DOHH2 (cell line): ENCODE data around the gene PXMP2.

Experiments
- H3F3A ChIP-seq: fragments of 200-600 bp; sonication (generic), shearing (Covaris generic); 2 replicates; pipeline ENCODE4 v1.6.0; 2016; ENCODE audit warnings: antibody characterized with exemption, mild to moderate bottlenecking; ENCODE audit not compliant: control insufficient read depth, insufficient read depth
- H3K27ac ChIP-seq: fragments of 200-600 bp; sonication (generic); 2 replicates; pipeline ENCODE4 v1.5.1; 2014; ENCODE audit warnings: low read depth, mild to moderate bottlenecking, low read length, moderate library complexity
- H3K27me3 ChIP-seq: fragments of 200-600 bp; sonication (generic); 2 replicates; pipeline ENCODE4 v1.6.1; 2014; ENCODE audit warnings: mild to moderate bottlenecking, low read length, mixed read lengths; ENCODE audit not compliant: control insufficient read depth
- H3K36me3 ChIP-seq: fragments of 200-600 bp; sonication (generic); 2 replicates; pipeline ENCODE4 v1.6.1; 2014; ENCODE audit warnings: mild to moderate bottlenecking, low read length, moderate library complexity, mixed read lengths; ENCODE audit not compliant: control insufficient read depth
- H3K4me1 ChIP-seq: fragments of 200-600 bp; sonication (generic); 2 replicates; pipeline ENCODE4 v1.6.1; 2014; ENCODE audit warnings: mild to moderate bottlenecking, low read length, mixed read lengths; ENCODE audit not compliant: control insufficient read depth
- H3K4me2 ChIP-seq: fragments of 200-600 bp; sonication (generic); 2 replicates; pipeline ENCODE4 v1.6.0; 2014; ENCODE audit warnings: mild to moderate bottlenecking, low read length, moderate library complexity
- H3K4me3 ChIP-seq: fragments of 200-600 bp; sonication (generic); 2 replicates; pipeline ENCODE4 v1.5.1; 2014; ENCODE audit warnings: mild to moderate bottlenecking, low read length, mixed read lengths
- H3K79me2 ChIP-seq: fragments of 200-600 bp; sonication (generic); 2 replicates; pipeline ENCODE4 v1.6.1; 2014; ENCODE audit warnings: mild to moderate bottlenecking, low read length, mixed read lengths; ENCODE audit not compliant: control insufficient read depth
- H3K9me2 ChIP-seq: fragments of 200-600 bp; sonication (generic); replicated peaks from 2 replicates; pipeline ENCODE4 v1.6.1; 2014; ENCODE audit warnings: mild to moderate bottlenecking, low read length, mixed read lengths; ENCODE audit not compliant: control insufficient read depth
- H3K9me3 ChIP-seq: fragments of 200-600 bp; sonication (generic); 2 replicates; pipeline ENCODE4 v1.6.1; 2014; ENCODE audit warnings: antibody characterized with exemption, low read length, mixed read lengths; ENCODE audit not compliant: control insufficient read depth, insufficient read depth
- H4K20me1 ChIP-seq: fragments of 200-600 bp; sonication (generic); 2 replicates; pipeline ENCODE4 v1.6.0; 2014; ENCODE audit warnings: low read depth, mild to moderate bottlenecking, antibody characterized with exemption, low read length, moderate library complexity; ENCODE audit not compliant: control insufficient read depth, insufficient read depth
- EZH2phosphoT487 ChIP-seq: fragments of 200-600 bp; sonication (generic); IDR thresholded peaks from 2 replicates; pipeline ENCODE4 v1.6.1; 2017; ENCODE audit warnings: borderline replicate concordance, mild to moderate bottlenecking, antibody characterized with exemption, low read length, moderate library complexity, mixed read lengths
- TF ChIP-seq, protein P1 (sequence below): fragments of 200-600 bp; sonication (generic); IDR thresholded peaks from one replicate; pipeline ENCODE4 v1.5.1; 2014; ENCODE audit warnings: antibody characterized with exemption, mild to moderate bottlenecking, low read depth, low read length; ENCODE audit not compliant: poor library complexity, severe bottlenecking

Gene PXMP2

DNA sequence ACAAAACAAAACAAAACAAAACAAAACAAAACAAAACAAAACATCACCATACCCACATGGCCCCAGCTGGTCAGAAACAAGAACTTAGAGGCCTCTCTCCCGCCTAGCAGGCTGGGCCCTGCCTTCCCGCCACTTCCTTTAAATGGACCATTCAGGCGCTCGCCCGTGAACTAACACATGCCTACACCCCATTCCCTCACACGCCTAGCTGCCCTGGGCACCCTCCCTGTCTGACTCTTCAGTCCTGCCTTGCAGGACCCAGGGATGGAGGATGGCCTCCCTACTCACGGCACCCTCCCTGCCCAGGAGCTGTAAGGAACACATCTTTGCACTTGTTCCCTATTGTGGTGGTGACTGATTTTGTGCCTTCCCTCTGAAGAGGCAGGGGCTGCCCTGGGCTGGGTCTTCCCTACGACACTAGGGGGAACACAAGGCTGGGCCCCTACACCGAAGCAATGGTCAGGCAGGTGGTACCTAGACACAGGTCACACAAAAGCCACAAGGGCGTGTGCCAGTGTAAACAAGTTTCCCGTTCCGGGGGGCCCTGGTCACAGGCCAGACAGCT, 47.3 kb upstream of the PXMP2 start:
- H3K36me3 ChIP-seq: peaks cover 91% of the 10 kb centered on the region

DNA sequence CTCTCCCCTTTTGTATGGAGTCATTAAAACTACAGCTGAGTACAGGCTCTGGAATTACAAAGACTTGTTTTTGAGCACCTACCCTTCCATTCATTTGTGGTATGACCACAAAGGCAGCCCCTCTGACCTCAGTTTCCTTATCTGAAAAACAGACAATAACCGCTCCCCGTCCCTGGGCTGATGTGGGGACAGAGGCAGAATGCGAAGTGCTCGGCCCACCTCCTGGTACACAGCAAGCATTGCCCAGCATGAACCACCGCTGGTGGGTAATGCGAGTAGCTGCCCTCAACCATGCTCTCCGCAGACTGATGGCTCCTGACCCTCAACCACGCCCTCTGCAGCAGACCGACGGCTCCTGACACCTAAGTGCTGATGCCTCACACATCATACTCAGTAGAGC, 46.5 kb upstream of the PXMP2 start:
- 0 out of 2 replicates have a peak, but pooled peaks cover 6% of the 10 kb centered on the region for H3K79me2 ChIP-seq
- H3K27me3 ChIP-seq: no peaks in the 10 kb centered on the region
- peaks cover 91% of the 10 kb centered on the region for H3K36me3 ChIP-seq
- H3F3A ChIP-seq: no peaks in the 10 kb centered on the region
- H4K20me1 ChIP-seq: peaks cover 7% of the 10 kb centered on the region; the same call in 1 of the 2 replicates
- no peaks in the 10 kb centered on the region for H3K9me2 ChIP-seq
- H3K4me1 ChIP-seq: no peaks in the 10 kb centered on the region
- no peak overlapping the region for H3K4me2 ChIP-seq
- TF ChIP-seq, protein P1, sequence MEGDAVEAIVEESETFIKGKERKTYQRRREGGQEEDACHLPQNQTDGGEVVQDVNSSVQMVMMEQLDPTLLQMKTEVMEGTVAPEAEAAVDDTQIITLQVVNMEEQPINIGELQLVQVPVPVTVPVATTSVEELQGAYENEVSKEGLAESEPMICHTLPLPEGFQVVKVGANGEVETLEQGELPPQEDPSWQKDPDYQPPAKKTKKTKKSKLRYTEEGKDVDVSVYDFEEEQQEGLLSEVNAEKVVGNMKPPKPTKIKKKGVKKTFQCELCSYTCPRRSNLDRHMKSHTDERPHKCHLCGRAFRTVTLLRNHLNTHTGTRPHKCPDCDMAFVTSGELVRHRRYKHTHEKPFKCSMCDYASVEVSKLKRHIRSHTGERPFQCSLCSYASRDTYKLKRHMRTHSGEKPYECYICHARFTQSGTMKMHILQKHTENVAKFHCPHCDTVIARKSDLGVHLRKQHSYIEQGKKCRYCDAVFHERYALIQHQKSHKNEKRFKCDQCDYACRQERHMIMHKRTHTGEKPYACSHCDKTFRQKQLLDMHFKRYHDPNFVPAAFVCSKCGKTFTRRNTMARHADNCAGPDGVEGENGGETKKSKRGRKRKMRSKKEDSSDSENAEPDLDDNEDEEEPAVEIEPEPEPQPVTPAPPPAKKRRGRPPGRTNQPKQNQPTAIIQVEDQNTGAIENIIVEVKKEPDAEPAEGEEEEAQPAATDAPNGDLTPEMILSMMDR: no peak
- no peak for TF ChIP-seq EZH2phosphoT487
- H3K27ac ChIP-seq: no peak overlapping the region
- no peak overlapping the region for H3K4me3 ChIP-seq
- no peaks in the 10 kb centered on the region for H3K9me3 ChIP-seq

More for the DNA sequence above, 47.3 kb upstream of the PXMP2 start:
- H3K27ac ChIP-seq: no peak overlapping the region
- H3K4me3 ChIP-seq: no peak overlapping the region
- H3F3A ChIP-seq: no peaks in the 10 kb centered on the region
- no peaks in the 10 kb centered on the region for H3K27me3 ChIP-seq
- no peaks in the 10 kb centered on the region for H3K9me3 ChIP-seq
- H3K9me2 ChIP-seq: no peaks in the 10 kb centered on the region
- H3K4me1 ChIP-seq: no peaks in the 10 kb centered on the region
- no peak overlapping the region for H3K4me2 ChIP-seq
- TF ChIP-seq EZH2phosphoT487: no peak
- TF ChIP-seq, protein P1: no peak
- peaks cover 7% of the 10 kb centered on the region; the same call in 1 of the 2 replicates for H4K20me1 ChIP-seq
- H3K79me2 ChIP-seq: 0 out of 2 replicates have a peak, but pooled peaks cover 6% of the 10 kb centered on the region

DNA sequence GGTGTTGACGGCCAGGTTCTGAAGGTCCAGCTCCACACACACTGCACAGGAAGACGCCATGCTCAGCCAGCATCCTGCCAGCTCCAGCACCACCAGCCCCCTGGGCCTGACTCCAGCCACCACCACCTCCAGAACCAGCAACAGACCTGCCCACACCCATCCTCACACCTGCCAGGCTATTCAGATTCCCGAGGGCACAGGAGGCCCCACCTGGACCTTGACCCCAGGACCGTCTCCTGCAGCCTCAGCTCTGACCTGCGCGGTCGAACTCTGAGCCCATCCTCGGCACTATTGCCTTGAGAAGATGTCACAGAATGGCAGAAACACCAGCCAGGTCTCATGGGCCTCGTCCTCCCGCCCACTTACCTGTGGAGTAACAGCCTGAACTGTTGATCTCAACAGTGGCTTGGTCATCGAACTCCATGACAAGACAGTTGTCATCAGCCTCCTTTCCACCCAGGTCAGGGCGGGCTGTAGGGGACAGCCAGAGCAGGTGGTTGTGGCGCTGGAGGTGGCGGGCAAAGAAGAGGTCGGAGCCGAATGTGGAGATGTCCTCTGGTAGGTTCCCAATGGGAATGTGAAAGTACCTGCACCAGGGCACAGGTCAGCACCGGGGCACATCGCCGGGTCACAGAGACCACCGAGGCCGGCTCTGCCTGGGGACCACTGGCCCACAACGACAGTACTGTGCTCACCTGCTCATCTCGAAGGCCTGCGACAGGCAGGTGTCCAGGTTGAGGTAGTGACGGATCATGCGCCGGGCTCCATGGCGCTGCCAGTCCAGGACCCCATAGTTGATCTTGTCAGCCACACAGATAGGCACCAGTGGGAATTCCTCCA, 45.4 kb upstream of the PXMP2 start:
- Histone ChIP-seq H3K36me3 (peaks cover 86% of the 10 kb centered on the region), H3F3A (no peaks in the 10 kb centered on the region), H3K79me2 (0 out of 2 replicates have a peak, but pooled peaks cover 6% of the 10 kb centered on the region), H4K20me1 (peaks cover 7% of the 10 kb centered on the region; the same call in 1 of the 2 replicates), H3K4me1 (no peaks in the 10 kb centered on the region), H3K27me3 (no peaks in the 10 kb centered on the region), H3K9me2 (no peaks in the 10 kb centered on the region), H3K9me3 (no peaks in the 10 kb centered on the region), H3K27ac (no peak overlapping the region), H3K4me2 (no peak overlapping the region), H3K4me3 (no peak overlapping the region)
- TF ChIP-seq, protein P1: no peak
- no peak for TF ChIP-seq EZH2phosphoT487
